ENCODE data around the gene GLOD5. TPM values are rescaled to one million over a fixed set of nuclear protein-coding genes. Genes with fewer than 3 reads are reported as not detected.
"Not testable (repeated sequence)": the region's sequence is repeated elsewhere in the genome, so short reads cannot be mapped to it uniquely, and the experiment has no call there.

Gene GLOD5
- total and polyA plus RNA-seq, 2 donors = 0.07 TPM; not detected in 1

GRCh38 chrX:48814722-48815121 lies 53.2 kb downstream of the GLOD5 start:
- H3K27ac ChIP-seq (ENCODE audit: low read depth in 1 of 2, low read length in 1 of 2) = no peak overlapping the region
- no peaks in the 10 kb centered on the region for H3K27me3 ChIP-seq (ENCODE audit: control insufficient read depth in 2 of 2, insufficient read depth in 1 of 2, low read length in 1 of 2)
- H3K36me3 ChIP-seq (ENCODE audit: control insufficient read depth in 2 of 2, insufficient read depth in 2 of 2, low read length in 1 of 2) = peaks cover 8 to 36% of the 10 kb centered on the region in 2 donors
- H3K4me1 ChIP-seq (ENCODE audit: control insufficient read depth in 2 of 2, insufficient read depth in 2 of 2, low read length in 2 of 2) = no peaks in the 10 kb centered on the region
- no peak for DNase-seq (ENCODE audit: low read depth in 6 of 9, low spot score in 9 of 9)
- H3K9me3 ChIP-seq (ENCODE audit: control insufficient read depth in 2 of 2, insufficient read depth in 1 of 2, low read length in 1 of 2) = no peaks in the 10 kb centered on the region
- no peak overlapping the region for H3K4me3 ChIP-seq (ENCODE audit: low read length in 2 of 2)
- over 99% methylated on average over 8 of the region's 8 CpGs for whole genome bisulfite sequencing

- no peaks in the 10 kb centered on the region for H3K27me3 ChIP-seq (ENCODE audit: control insufficient read depth in 2 of 2, insufficient read depth in 1 of 2, low read length in 1 of 2)
- H3K9me3 ChIP-seq (ENCODE audit: control insufficient read depth in 2 of 2, insufficient read depth in 1 of 2, low read length in 1 of 2) = no peaks in the 10 kb centered on the region
- WGBS = over 99% methylated on average over 8 of the region's 8 CpGs
- no peak overlapping the region for H3K27ac ChIP-seq (ENCODE audit: low read depth in 1 of 2, low read length in 1 of 2)
- peaks cover 10 to 36% of the 10 kb centered on the region in 2 donors for H3K36me3 ChIP-seq (ENCODE audit: control insufficient read depth in 2 of 2, insufficient read depth in 2 of 2, low read length in 1 of 2)
- H3K4me3 ChIP-seq (ENCODE audit: low read length in 2 of 2) = no peak overlapping the region
- no peaks in the 10 kb centered on the region for H3K4me1 ChIP-seq (ENCODE audit: control insufficient read depth in 2 of 2, insufficient read depth in 2 of 2, low read length in 2 of 2)
- no peak for DNase-seq (ENCODE audit: low read depth in 6 of 9, low spot score in 9 of 9)
These were observed 53.7 kb downstream of the GLOD5 start for GRCh38 chrX:48815266-48815665.

DNA sequence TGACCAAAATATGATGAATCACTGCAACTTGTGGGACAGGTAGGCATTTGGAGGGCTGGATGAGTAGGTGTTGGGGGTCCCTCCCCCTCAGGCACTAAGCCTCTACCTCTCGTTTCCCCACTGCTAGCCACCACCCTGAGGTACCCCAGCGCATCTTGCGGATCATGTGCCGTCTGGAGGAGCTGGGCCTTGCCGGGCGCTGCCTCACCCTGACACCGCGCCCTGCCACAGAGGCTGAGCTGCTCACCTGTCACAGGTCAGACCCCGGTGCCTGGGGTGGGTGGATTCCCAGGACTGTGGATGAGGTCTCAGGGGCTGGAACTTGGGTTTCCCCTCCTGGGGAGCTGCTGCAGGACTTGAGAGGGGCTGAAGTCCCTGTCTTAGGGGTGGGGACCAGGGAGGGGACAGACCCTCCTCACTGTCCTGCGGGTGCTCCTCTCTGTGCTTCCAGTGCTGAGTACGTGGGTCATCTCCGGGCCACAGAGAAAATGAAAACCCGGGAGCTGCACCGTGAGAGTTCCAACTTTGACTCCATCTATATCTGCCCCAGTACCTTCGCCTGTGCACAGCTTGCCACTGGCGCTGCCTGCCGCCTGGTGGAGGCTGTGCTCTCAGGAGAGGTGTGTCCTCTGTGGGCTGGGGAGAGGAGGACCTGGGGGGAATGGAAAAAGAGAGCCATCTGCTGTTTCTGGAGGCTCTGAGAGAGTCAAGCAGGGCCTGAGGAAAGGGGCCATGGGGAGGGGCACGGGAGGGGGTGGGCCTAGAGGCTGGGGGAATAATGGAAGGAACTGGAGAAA lies 54.7 kb downstream of the GLOD5 start:
- H3K9me3 ChIP-seq (ENCODE audit: control insufficient read depth in 2 of 2, insufficient read depth in 1 of 2, low read length in 1 of 2) = no peaks in the 10 kb centered on the region
- H3K4me1 ChIP-seq (ENCODE audit: control insufficient read depth in 2 of 2, insufficient read depth in 2 of 2, low read length in 2 of 2) = no peaks in the 10 kb centered on the region
- WGBS = 98% methylated on average over 18 of the region's 18 CpGs
- no peak for DNase-seq (ENCODE audit: low read depth in 6 of 9, low spot score in 9 of 9)
- no peaks in the 10 kb centered on the region for H3K27me3 ChIP-seq (ENCODE audit: control insufficient read depth in 2 of 2, insufficient read depth in 1 of 2, low read length in 1 of 2)
- H3K36me3 ChIP-seq (ENCODE audit: control insufficient read depth in 2 of 2, insufficient read depth in 2 of 2, low read length in 1 of 2) = peaks cover 14 to 36% of the 10 kb centered on the region in 2 donors
- H3K4me3 ChIP-seq (ENCODE audit: low read length in 2 of 2) = no peak overlapping the region
- no peak overlapping the region for H3K27ac ChIP-seq (ENCODE audit: low read depth in 1 of 2, low read length in 1 of 2)

- Histone ChIP-seq H3K4me3 (ENCODE audit: low read length in 2 of 2) (no peak overlapping the region), H3K4me1 (ENCODE audit: control insufficient read depth in 2 of 2, insufficient read depth in 2 of 2, low read length in 2 of 2) (no peaks in the 10 kb centered on the region), H3K36me3 (ENCODE audit: control insufficient read depth in 2 of 2, insufficient read depth in 2 of 2, low read length in 1 of 2) (peaks cover 14 to 47% of the 10 kb centered on the region in 2 donors), H3K27ac (ENCODE audit: low read depth in 1 of 2, low read length in 1 of 2) (no peak overlapping the region), H3K27me3 (ENCODE audit: control insufficient read depth in 2 of 2, insufficient read depth in 1 of 2, low read length in 1 of 2) (no peaks in the 10 kb centered on the region), H3K9me3 (ENCODE audit: control insufficient read depth in 2 of 2, insufficient read depth in 1 of 2, low read length in 1 of 2) (no peaks in the 10 kb centered on the region)
- WGBS = 97% methylated on average over 16 of the region's 16 CpGs
- no peak for DNase-seq (ENCODE audit: low read depth in 6 of 9, low spot score in 9 of 9)
These were observed 56.6 kb downstream of the GLOD5 start for GRCh38 chrX:48818098-48818497.

DNA sequence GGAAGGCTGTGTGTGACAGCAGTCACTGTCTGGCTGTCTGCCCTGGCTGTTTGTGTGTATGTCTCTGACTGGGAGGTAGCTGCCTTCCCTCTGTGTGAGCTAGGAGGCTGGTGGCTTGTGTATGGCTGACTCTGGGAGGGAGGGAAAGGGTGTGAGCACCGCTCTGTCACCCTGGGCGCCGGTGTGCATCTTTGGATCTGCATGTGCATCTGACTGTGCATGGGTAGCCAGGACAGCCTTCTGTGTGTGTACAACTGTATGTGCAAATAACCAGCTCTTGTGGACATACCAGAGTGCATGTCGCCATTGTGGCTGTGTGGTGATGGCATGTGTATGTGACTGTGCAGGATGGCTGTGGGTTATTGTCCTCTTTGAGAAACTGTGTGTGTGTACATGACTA lies 57.3 kb downstream of the GLOD5 start:
- 97% methylated on average over 4 of the region's 4 CpGs for WGBS
- Histone ChIP-seq H3K27ac (ENCODE audit: low read depth in 1 of 2, low read length in 1 of 2) (no peak overlapping the region), H3K27me3 (ENCODE audit: control insufficient read depth in 2 of 2, insufficient read depth in 1 of 2, low read length in 1 of 2) (no peaks in the 10 kb centered on the region), H3K9me3 (ENCODE audit: control insufficient read depth in 2 of 2, insufficient read depth in 1 of 2, low read length in 1 of 2) (no peaks in the 10 kb centered on the region), H3K4me1 (ENCODE audit: control insufficient read depth in 2 of 2, insufficient read depth in 2 of 2, low read length in 2 of 2) (no peaks in the 10 kb centered on the region), H3K4me3 (ENCODE audit: low read length in 2 of 2) (no peak overlapping the region), H3K36me3 (ENCODE audit: control insufficient read depth in 2 of 2, insufficient read depth in 2 of 2, low read length in 1 of 2) (peaks cover 21 to 49% of the 10 kb centered on the region in 2 donors)
- DNase-seq (ENCODE audit: low read depth in 6 of 9, low spot score in 9 of 9) = no peak

DNA sequence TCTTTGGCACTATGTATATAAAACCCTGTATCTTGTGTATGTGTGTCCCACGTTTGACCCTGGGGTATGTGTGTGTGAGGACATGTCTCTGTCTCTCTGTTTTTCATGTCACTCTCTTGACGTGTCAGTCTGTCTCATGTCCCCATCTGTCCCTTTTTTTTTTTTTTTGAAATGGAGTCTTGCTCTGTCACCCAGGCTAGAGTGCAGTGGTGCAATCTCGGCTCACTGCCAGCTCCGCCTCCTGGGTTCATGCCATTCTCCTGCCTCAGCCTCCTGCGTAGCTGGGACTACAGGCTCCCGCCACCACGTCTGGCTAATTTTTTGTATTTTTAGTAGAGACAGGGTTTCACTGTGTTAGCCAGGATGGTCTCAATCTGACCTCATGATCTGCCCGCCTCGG lies 57.8 kb downstream of the GLOD5 start:
- DNase-seq (ENCODE audit: low read depth in 6 of 9, low spot score in 9 of 9); H3K9me3 ChIP-seq (ENCODE audit: control insufficient read depth in 2 of 2, insufficient read depth in 1 of 2, low read length in 1 of 2); H3K4me1 ChIP-seq (ENCODE audit: control insufficient read depth in 2 of 2, insufficient read depth in 2 of 2, low read length in 2 of 2); H3K27ac ChIP-seq (ENCODE audit: low read depth in 1 of 2, low read length in 1 of 2); H3K27me3 ChIP-seq (ENCODE audit: control insufficient read depth in 2 of 2, insufficient read depth in 1 of 2, low read length in 1 of 2); H3K4me3 ChIP-seq (ENCODE audit: low read length in 2 of 2): not testable (repeated sequence)
- WGBS = 98% methylated on average over 9 of the region's 9 CpGs
- H3K36me3 ChIP-seq (ENCODE audit: control insufficient read depth in 2 of 2, insufficient read depth in 2 of 2, low read length in 1 of 2) = peaks cover 22 to 51% of the 10 kb centered on the region in 2 donors

DNA sequence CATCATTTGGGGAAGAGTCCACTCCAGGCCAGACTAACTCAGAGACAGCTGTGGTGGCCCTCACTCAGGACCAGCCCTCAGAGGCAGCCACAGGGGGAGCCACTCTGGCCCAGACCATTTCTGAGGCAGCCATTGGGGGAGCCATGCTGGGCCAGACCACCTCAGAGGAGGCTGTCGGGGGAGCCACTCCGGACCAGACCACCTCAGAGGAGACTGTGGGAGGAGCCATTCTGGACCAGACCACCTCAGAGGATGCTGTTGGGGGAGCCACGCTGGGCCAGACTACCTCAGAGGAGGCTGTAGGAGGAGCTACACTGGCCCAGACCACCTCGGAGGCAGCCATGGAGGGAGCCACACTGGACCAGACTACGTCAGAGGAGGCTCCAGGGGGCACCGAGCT lies 61.5 kb downstream of the GLOD5 start:
- no peak overlapping the region for H3K27ac ChIP-seq (ENCODE audit: low read depth in 1 of 2, low read length in 1 of 2)
- H3K27me3 ChIP-seq (ENCODE audit: control insufficient read depth in 2 of 2, insufficient read depth in 1 of 2, low read length in 1 of 2) = peaks cover 15 to 28% of the 10 kb centered on the region in 2 donors
- 95% methylated on average over 6 of the region's 6 CpGs for WGBS
- H3K9me3 ChIP-seq (ENCODE audit: control insufficient read depth in 2 of 2, insufficient read depth in 1 of 2, low read length in 1 of 2) = peaks cover 0 to 14% of the 10 kb centered on the region in 2 donors
- H3K36me3 ChIP-seq (ENCODE audit: control insufficient read depth in 2 of 2, insufficient read depth in 2 of 2, low read length in 1 of 2) = peaks cover 20 to 32% of the 10 kb centered on the region in 2 donors
- no peak overlapping the region for H3K4me3 ChIP-seq (ENCODE audit: low read length in 2 of 2)
- DNase-seq (ENCODE audit: low read depth in 6 of 9, low spot score in 9 of 9) = no peak
- no peaks in the 10 kb centered on the region for H3K4me1 ChIP-seq (ENCODE audit: control insufficient read depth in 2 of 2, insufficient read depth in 2 of 2, low read length in 2 of 2)

Other genes with a start within 250 kb of the GLOD5 start
- 55.6 TPM for gene EBP, start 239.9 kb upstream of the GLOD5 start, total RNA-seq
- 39.9 TPM for gene EBP, start 239.9 kb upstream of the GLOD5 start, polyA plus RNA-seq
- 3.4 TPM for gene TBC1D25, start 222.0 kb upstream of the GLOD5 start, total RNA-seq
- gene TBC1D25, start 222.0 kb upstream of the GLOD5 start, polyA plus RNA-seq = 8.7 TPM
- gene RBM3, start 187.3 kb upstream of the GLOD5 start, total RNA-seq = 192 TPM
- 213 TPM for gene RBM3, start 187.3 kb upstream of the GLOD5 start, polyA plus RNA-seq
- gene WDR13, start 164.3 kb upstream of the GLOD5 start, total RNA-seq = 41.9 TPM
- 153 TPM for gene WDR13, start 164.3 kb upstream of the GLOD5 start, polyA plus RNA-seq
- 34.7 TPM for gene WAS, start 77.9 kb upstream of the GLOD5 start, total RNA-seq
- 40.1 TPM for gene WAS, start 77.9 kb upstream of the GLOD5 start, polyA plus RNA-seq
- gene SUV39H1, start 65.0 kb upstream of the GLOD5 start, total RNA-seq = 7.6 TPM
- 5.0 TPM for gene SUV39H1, start 65.0 kb upstream of the GLOD5 start, polyA plus RNA-seq
- gene GATA1, start 24.8 kb downstream of the GLOD5 start, total RNA-seq = 0.57 TPM
- gene GATA1, start 24.8 kb downstream of the GLOD5 start, polyA plus RNA-seq = 0.14 TPM
- 46.0 TPM for gene HDAC6, start 40.3 kb downstream of the GLOD5 start, total RNA-seq
- gene HDAC6, start 40.3 kb downstream of the GLOD5 start, polyA plus RNA-seq = 109 TPM
- not detected for gene ERAS, start 64.8 kb downstream of the GLOD5 start, total RNA-seq
- gene ERAS, start 64.8 kb downstream of the GLOD5 start, polyA plus RNA-seq = 0.09 TPM
- 0.33 TPM for gene PCSK1N, start 73.9 kb downstream of the GLOD5 start, total RNA-seq
- 0.55 TPM for gene PCSK1N, start 73.9 kb downstream of the GLOD5 start, polyA plus RNA-seq
- 60.9 TPM for gene TIMM17B, start 136.0 kb downstream of the GLOD5 start, total RNA-seq
- 52.3 TPM for gene TIMM17B, start 136.0 kb downstream of the GLOD5 start, polyA plus RNA-seq
- 81.0 TPM for gene PQBP1, start 136.2 kb downstream of the GLOD5 start, total RNA-seq
- 86.0 TPM for gene PQBP1, start 136.2 kb downstream of the GLOD5 start, polyA plus RNA-seq
- gene SLC35A2, start 149.9 kb downstream of the GLOD5 start, total RNA-seq = 8.4 TPM
- 13.3 TPM for gene SLC35A2, start 149.9 kb downstream of the GLOD5 start, polyA plus RNA-seq
- gene PIM2, start 157.3 kb downstream of the GLOD5 start, total RNA-seq = 54.2 TPM
- 75.4 TPM for gene PIM2, start 157.3 kb downstream of the GLOD5 start, polyA plus RNA-seq
- gene OTUD5, start 195.9 kb downstream of the GLOD5 start, total RNA-seq = 28.8 TPM
- 62.4 TPM for gene OTUD5, start 195.9 kb downstream of the GLOD5 start, polyA plus RNA-seq
- gene KCND1, start 210.1 kb downstream of the GLOD5 start, total RNA-seq = 0.19 TPM
- 3.1 TPM for gene KCND1, start 210.1 kb downstream of the GLOD5 start, polyA plus RNA-seq
- gene GRIPAP1, start 240.5 kb downstream of the GLOD5 start, total RNA-seq = 19.5 TPM
- gene GRIPAP1, start 240.5 kb downstream of the GLOD5 start, polyA plus RNA-seq = 37.0 TPM

All from thymus (tissue), 11 donors.